Karpas-422 (cell line): ENCODE results near the gene AGPAT3. TPM values are rescaled to one million over a fixed set of nuclear protein-coding genes. Genes with fewer than 3 reads are reported as not detected.
"Not testable (repeated sequence)": the region's sequence is repeated elsewhere in the genome, so short reads cannot be mapped to it uniquely, and the experiment has no call there.

Experiments
- DNase-seq: peaks from one replicate; pipeline ENCODE4 v3.0.0-alpha.2; 2015
- H2AFZ ChIP-seq: fragments of 200-600 bp; sonication (generic); 2 replicates; pipeline ENCODE4 v1.6.1; 2014; ENCODE audit warnings: antibody characterized with exemption, low read length, mixed read lengths
- H3K27ac ChIP-seq: fragments of 200-600 bp; sonication (generic); 2 replicates; pipeline ENCODE4 v1.5.1; 2014; ENCODE audit warnings: mild to moderate bottlenecking, low read length, moderate library complexity
- H3K27me3 ChIP-seq: fragments of 200-600 bp; sonication (generic); 2 replicates; pipeline ENCODE4 v1.6.1; 2014; ENCODE audit warnings: low read length, mixed read lengths
- H3K36me3 ChIP-seq: fragments of 200-600 bp; sonication (generic); 2 replicates; pipeline ENCODE4 v1.6.1; 2014; ENCODE audit warnings: low read length, mixed read lengths; ENCODE audit not compliant: insufficient read depth
- H3K4me1 ChIP-seq: fragments of 200-600 bp; sonication (generic); 2 replicates; pipeline ENCODE4 v1.6.1; 2014; ENCODE audit warnings: mild to moderate bottlenecking, low read length, mixed read lengths
- H3K4me2 ChIP-seq: fragments of 200-600 bp; sonication (generic); 2 replicates; pipeline ENCODE4 v1.6.1; 2014; ENCODE audit warnings: low read length, low read depth, mild to moderate bottlenecking; ENCODE audit not compliant: poor library complexity, severe bottlenecking
- H3K4me3 ChIP-seq: fragments of 200-600 bp; sonication (generic); 2 replicates; pipeline ENCODE4 v1.5.1; 2014; ENCODE audit warnings: mild to moderate bottlenecking, antibody characterized with exemption, low read length, mixed read lengths
- H3K79me2 ChIP-seq: fragments of 200-600 bp; sonication (generic); 2 replicates; pipeline ENCODE4 v1.6.1; 2014; ENCODE audit warnings: mild to moderate bottlenecking, low read length, mixed read lengths
- H3K9ac ChIP-seq: fragments of 200-600 bp; sonication (generic); 2 replicates; pipeline ENCODE4 v1.6.0; 2014; ENCODE audit warnings: low read length
- H3K9me2 ChIP-seq: fragments of 200-600 bp; sonication (generic), shearing (Covaris generic); replicated peaks from 2 replicates; pipeline ENCODE4 v1.6.0; 2014; ENCODE audit warnings: mild to moderate bottlenecking, low read length, moderate library complexity; ENCODE audit not compliant: insufficient read depth
- H3K9me3 ChIP-seq: fragments of 300-700, 200-600 bp; sonication (generic); 2 replicates; pipeline ENCODE4 v1.6.1; 2014; ENCODE audit warnings: low read length, mixed read lengths
- H4K20me1 ChIP-seq: fragments of 200-600 bp; sonication (generic); 2 replicates; pipeline ENCODE4 v1.6.1; 2014; ENCODE audit warnings: mild to moderate bottlenecking, antibody characterized with exemption, low read length, low read depth; ENCODE audit not compliant: insufficient read depth
- total RNA-seq: library from RNA; depleted of rRNA; stranded (reverse); fragments of >200 nt; shearing (Covaris generic); gene quantifications from 2 replicates; pipeline ENCODE4 v1.2.3, GENCODE V29; 2014; ENCODE audit warnings: low replicate concordance

Gene AGPAT3
- total RNA-seq, 1 experiment from 2014 or later, result 29.0 TPM

DNA sequence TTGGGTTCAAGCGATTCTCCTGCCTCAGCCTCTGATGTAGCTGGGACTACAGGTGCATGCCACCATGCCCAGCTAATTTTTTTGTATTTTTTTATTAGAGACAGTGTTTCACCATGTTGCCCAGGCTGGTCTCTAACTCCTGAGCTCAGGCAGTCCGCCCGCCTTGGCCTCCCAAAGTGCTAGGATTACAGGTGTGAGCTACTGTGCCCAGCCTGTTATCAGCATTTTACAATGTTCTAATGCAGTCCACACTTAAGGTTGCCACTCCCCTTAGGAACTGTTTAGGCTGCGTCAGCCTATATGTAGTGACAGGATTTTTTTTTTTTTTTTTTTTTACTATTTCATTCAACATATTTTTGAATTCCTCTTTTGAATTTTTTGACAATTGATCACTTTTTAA is 30.2 kb downstream of the AGPAT3 start:
- H3K36me3 ChIP-seq, result no peaks in the 10 kb centered on the region; the same call in 1 of the 2 replicates
- no peak overlapping the region for H2AFZ ChIP-seq
- peaks cover 81% of the 10 kb centered on the region for H3K79me2 ChIP-seq
- H3K27me3 ChIP-seq, result no peaks in the 10 kb centered on the region
- no peak overlapping the region for H3K4me3 ChIP-seq
- H3K9me3 ChIP-seq, result no peaks in the 10 kb centered on the region
- no peak overlapping the region for H3K9ac ChIP-seq
- no peaks in the 10 kb centered on the region for H4K20me1 ChIP-seq
- no peaks in the 10 kb centered on the region for H3K9me2 ChIP-seq
- no peak overlapping the region for H3K4me2 ChIP-seq
- peaks cover 21% of the 10 kb centered on the region for H3K4me1 ChIP-seq
- H3K27ac ChIP-seq, result no peak overlapping the region
- no peak for DNase-seq

DNA sequence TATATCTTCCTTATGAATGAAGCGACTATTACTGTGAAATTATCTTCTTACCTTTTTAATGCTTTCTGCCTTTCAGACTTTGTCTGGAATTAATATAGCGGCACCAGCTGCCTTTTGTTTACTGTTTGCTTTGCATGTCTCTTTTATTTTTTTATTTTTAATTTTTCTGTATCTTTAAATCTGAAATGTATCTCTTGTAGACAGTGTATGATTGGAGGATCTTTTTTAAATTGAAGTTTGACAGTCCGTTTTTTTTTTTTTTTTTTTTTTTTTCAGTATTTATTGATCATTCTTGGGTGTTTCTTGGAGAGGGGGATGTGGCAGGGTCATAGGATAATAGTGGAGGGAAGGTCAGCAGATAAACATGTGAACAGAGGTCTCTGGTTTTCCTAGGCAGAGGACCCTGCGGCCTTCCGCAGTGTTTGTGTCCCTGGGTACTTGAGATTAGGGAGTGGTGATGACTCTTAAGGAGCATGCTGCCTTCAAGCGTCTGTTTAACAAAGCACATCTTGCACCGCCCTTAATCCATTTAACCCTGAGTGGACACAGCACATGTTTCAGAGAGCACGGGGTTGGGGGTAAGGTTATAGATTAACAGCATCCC is 31.8 kb downstream of the AGPAT3 start:
- H3K4me3 ChIP-seq, H2AFZ ChIP-seq, H3K9me2 ChIP-seq, H3K27ac ChIP-seq, H3K9ac ChIP-seq, H3K27me3 ChIP-seq, H3K4me2 ChIP-seq, H3K9me3 ChIP-seq, DNase-seq, H3K36me3 ChIP-seq, H4K20me1 ChIP-seq: not testable (repeated sequence)
- Histone ChIP-seq H3K79me2 (peaks cover 85% of the 10 kb centered on the region), H3K4me1 (peaks cover 21% of the 10 kb centered on the region)

DNA sequence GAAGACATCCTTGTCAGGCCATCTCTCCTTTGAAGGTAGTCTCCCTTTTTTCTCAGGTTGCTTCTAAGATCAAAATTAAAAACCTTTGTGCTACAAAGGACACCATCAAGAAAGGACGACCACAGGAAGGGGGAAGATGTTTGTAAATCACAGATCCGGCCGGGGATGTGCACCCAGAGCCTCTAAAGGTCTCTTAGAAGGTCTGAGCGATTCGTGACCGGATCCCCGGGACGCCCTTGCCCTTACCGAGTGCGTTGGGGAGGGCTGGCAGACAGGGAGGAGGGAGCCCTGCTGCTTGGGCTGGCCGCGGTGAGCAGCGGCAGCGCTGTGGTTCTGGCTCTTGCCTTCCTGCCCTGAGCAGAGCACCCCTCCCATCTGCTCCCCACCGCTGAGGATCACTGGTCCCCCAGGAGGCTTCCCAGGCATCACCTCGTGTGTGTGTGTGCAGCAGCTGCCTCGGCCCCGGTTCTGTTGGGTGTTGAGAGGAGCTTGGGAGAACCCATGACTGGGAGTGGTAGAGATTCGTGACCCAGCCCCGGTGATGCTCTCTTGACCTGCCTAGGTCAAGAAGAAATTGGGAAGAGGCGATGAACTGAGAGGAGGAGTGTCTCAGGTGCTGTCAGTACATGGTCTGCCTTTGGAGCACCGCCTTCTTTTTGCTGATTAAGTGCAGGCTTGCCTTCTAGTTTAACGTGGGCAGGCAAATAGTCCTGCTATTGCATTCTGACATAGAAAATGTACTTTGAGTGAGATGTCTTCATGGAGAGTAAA is 34.5 kb downstream of the AGPAT3 start:
- no peak overlapping the region for H3K9ac ChIP-seq
- no peak overlapping the region for H3K4me2 ChIP-seq
- H3K36me3 ChIP-seq, result no peaks in the 10 kb centered on the region
- no peaks in the 10 kb centered on the region for H3K9me3 ChIP-seq
- H3K4me1 ChIP-seq, result peaks cover under 1% of the 10 kb centered on the region; the same call in 1 of the 2 replicates
- no peak for DNase-seq
- no peaks in the 10 kb centered on the region for H3K27me3 ChIP-seq
- no peak overlapping the region for H3K27ac ChIP-seq
- H4K20me1 ChIP-seq, result peaks cover 10% of the 10 kb centered on the region; the same call in 1 of the 2 replicates
- no peak overlapping the region for H2AFZ ChIP-seq
- H3K79me2 ChIP-seq, result peaks cover 81% of the 10 kb centered on the region
- H3K9me2 ChIP-seq, result no peaks in the 10 kb centered on the region
- no peak overlapping the region for H3K4me3 ChIP-seq

DNA sequence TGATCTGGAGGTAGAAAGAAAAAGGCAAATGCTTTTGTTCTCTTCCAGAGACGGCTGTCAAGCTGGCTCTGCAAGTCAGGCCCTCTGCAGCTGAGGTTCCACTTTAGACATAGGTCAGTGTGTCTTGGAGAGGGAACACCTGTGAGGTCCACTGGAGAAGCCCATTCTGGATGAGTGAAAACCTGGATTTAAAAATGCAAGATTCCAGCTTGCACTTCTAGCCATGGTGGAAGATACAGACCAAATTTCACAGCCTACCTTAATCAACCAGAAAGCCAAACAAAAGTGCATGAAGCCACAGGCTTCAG is 35.0 kb downstream of the AGPAT3 start:
- Histone ChIP-seq H3K9me3 (no peaks in the 10 kb centered on the region), H3K4me1 (no peaks in the 10 kb centered on the region), H2AFZ (no peak overlapping the region), H3K4me3 (no peak overlapping the region), H3K9ac (no peak overlapping the region), H3K36me3 (no peaks in the 10 kb centered on the region), H3K79me2 (peaks cover 80% of the 10 kb centered on the region), H4K20me1 (peaks cover 10% of the 10 kb centered on the region; the same call in 1 of the 2 replicates), H3K4me2 (no peak overlapping the region), H3K27me3 (no peaks in the 10 kb centered on the region), H3K27ac (no peak overlapping the region), H3K9me2 (no peaks in the 10 kb centered on the region)
- no peak for DNase-seq

DNA sequence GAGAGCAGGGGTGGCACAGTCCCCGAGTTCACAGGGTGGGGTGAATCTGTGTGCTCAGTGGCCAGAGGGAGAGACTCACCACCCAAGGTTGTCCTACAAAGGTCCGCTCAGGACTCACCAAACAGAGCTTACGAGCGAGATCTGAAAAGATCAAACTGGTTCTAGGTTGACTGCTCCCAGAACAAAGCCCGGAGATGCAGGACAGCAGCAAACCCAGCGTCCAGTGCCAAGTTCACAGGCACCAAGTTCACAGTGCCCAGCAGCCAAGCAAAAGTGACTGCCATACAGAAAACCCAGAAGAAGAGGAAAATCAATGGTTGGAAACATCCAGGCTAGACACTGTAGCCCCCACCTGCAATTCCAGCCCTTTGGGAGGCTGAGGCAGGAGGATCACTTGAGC is 35.7 kb downstream of the AGPAT3 start:
- no peaks in the 10 kb centered on the region for H3K27me3 ChIP-seq

DNA sequence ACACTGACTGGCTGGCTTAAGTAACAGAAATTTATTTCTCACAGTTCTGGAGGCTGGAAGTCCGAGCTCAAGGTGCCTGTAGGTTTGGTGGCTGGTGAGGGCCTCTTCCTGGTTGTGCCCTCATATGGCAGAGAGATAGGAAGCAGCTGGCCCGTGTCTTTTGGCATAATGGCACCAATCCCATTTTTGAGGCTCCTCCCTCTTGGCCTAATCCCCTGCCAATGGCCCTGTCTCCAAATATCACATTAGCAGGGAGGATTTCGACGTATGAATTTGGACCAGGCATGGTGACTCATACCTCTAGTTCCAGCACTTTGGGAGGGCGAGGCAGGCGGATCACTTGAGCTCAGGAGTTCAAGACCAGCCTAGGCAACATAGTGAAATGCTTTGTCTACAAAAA is 37.4 kb downstream of the AGPAT3 start:
- Histone ChIP-seq H3K9ac (no peak overlapping the region), H4K20me1 (peaks cover 10% of the 10 kb centered on the region; the same call in 1 of the 2 replicates), H3K36me3 (no peaks in the 10 kb centered on the region; the same call in 1 of the 2 replicates), H3K27ac (no peak overlapping the region), H3K4me2 (no peak overlapping the region), H3K79me2 (peaks cover 70% of the 10 kb centered on the region), H3K4me1 (no peaks in the 10 kb centered on the region), H2AFZ (no peak overlapping the region), H3K27me3 (no peaks in the 10 kb centered on the region), H3K9me3 (no peaks in the 10 kb centered on the region), H3K4me3 (no peak overlapping the region), H3K9me2 (no peaks in the 10 kb centered on the region)
- DNase-seq, result no peak

More for the DNA sequence above, 35.7 kb downstream of the AGPAT3 start:
- Histone ChIP-seq H3K9me3 (no peaks in the 10 kb centered on the region), H2AFZ (no peak overlapping the region), H4K20me1 (peaks cover 10% of the 10 kb centered on the region; the same call in 1 of the 2 replicates), H3K4me1 (no peaks in the 10 kb centered on the region), H3K79me2 (peaks cover 73% of the 10 kb centered on the region), H3K4me2 (no peak overlapping the region), H3K36me3 (no peaks in the 10 kb centered on the region), H3K4me3 (no peak overlapping the region), H3K27ac (no peak overlapping the region), H3K9ac (no peak overlapping the region), H3K9me2 (no peaks in the 10 kb centered on the region)
- no peak for DNase-seq

DNA sequence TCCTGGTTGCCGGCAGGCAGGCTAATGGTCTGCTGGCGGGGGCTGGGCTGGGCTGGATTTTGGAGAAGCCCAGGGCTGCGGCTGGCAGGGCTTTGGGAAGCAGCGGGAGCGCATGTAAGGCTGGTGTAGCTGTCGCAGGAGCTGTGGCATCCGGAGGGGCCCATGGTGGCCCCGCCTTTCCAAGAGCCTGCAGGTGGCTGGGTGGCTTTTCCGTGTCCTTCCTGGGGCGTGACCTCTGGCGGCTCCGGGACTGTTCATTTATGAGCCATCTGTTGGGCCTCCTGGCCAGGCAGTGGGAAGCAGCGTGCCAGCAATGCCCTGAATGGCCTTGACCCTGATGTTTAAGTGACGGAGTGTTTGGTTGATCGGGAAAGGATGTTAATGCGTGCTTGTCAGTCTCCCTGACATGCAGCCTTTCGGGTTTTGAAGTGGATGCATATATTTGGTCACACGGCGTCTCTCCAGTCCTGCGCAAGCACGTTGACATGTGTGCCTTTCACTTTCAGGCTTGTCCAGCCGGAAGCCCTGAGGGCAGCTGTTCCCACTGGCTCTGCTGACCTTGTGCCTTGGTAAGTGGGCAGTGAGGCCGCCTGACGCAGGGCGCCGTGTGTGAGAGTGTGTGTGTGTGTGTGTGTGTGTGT is 38.5 kb downstream of the AGPAT3 start:
- DNase-seq, result no peak
- H3K4me1 ChIP-seq, result no peaks in the 10 kb centered on the region
- no peak overlapping the region for H3K9ac ChIP-seq
- H3K4me2 ChIP-seq, result no peak overlapping the region
- H2AFZ ChIP-seq, result no peak overlapping the region
- no peaks in the 10 kb centered on the region for H3K9me2 ChIP-seq
- H3K4me3 ChIP-seq, result no peak overlapping the region
- H3K9me3 ChIP-seq, result no peaks in the 10 kb centered on the region
- H3K27me3 ChIP-seq, result no peaks in the 10 kb centered on the region
- H4K20me1 ChIP-seq, result peaks cover 10% of the 10 kb centered on the region; the same call in 1 of the 2 replicates
- H3K36me3 ChIP-seq, result no peaks in the 10 kb centered on the region; the same call in 1 of the 2 replicates
- no peak overlapping the region for H3K27ac ChIP-seq
- H3K79me2 ChIP-seq, result peaks cover 69% of the 10 kb centered on the region

DNA sequence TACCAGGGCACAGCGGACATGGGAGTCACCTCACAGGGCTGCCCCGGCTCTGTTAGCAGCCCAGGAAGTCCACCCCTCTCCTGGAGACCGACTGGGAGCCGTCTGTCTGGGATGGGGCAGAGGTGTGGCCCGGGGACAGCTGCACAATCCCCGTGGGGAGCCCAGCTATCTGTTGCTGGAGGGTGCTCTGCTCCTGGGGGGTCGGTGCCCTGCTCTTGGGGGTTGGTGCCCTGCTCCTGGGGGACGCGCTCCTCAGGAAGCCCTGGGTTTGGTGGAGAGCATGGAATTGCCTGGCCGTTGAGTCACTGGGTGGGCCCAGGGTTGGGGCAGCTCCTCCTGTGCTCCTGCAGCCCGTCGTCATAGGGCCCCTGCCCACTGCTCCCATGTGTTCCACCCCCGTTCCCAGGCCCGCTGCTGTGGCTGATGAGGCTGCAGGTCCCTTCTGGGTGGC is 39.3 kb downstream of the AGPAT3 start:
- no peaks in the 10 kb centered on the region; the same call in 1 of the 2 replicates for H3K36me3 ChIP-seq
- no peaks in the 10 kb centered on the region for H3K9me2 ChIP-seq
- no peak overlapping the region for H3K4me3 ChIP-seq
- H2AFZ ChIP-seq, result no peak overlapping the region
- no peak overlapping the region for H3K4me2 ChIP-seq
- H4K20me1 ChIP-seq, result peaks cover 10% of the 10 kb centered on the region; the same call in 1 of the 2 replicates
- no peak overlapping the region for H3K9ac ChIP-seq
- H3K9me3 ChIP-seq, result no peaks in the 10 kb centered on the region
- H3K79me2 ChIP-seq, result peaks cover 62% of the 10 kb centered on the region
- H3K27me3 ChIP-seq, result no peaks in the 10 kb centered on the region
- no peak for DNase-seq
- H3K4me1 ChIP-seq, result no peaks in the 10 kb centered on the region
- H3K27ac ChIP-seq, result no peak overlapping the region
